NCI-H82 (cell line): ENCODE measurements around the gene TMEM185A.
"Not testable (repeated sequence)": the region's sequence is repeated elsewhere in the genome, so short reads cannot be mapped to it uniquely, and the experiment has no call there.

Experiments
- DNase-seq: peaks from one replicate; lab custom pipeline; 2025; lab: John Stamatoyannopoulos, UW

TMEM185A gene

DNA sequence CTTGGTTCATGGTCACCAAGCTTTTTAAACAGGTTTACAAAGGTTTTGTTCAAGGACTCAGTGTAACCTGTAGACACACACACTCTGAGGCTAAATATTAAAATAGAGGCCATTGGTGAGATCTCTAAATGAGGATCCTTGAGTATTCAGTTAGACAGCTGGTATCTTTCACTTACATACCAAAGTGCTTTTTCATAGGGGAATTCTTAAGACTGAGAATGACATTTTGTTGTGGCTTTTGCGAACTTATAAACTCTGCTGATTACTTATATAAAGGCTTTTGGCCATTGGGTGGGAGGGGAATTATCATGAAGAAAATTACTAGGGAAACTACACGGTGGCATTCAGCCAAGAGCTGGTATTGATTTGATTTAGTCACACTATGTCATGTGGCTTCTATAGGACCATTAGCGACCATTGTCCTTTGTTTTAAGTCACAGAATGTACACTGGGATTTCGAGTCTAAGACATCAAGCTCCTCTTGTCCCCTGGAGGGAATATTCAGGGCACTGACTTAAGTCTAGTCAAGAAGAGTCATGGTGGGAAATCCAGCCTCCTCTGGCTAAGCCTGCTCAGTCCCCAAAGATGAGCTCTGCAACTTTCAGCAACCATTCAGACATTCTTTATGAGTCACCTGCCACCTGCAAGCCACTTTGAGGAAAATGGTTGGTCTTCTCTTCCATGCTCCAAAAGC lies 80.2 kb downstream of the TMEM185A start:
- not testable (repeated sequence) for DNase-seq

DNA sequence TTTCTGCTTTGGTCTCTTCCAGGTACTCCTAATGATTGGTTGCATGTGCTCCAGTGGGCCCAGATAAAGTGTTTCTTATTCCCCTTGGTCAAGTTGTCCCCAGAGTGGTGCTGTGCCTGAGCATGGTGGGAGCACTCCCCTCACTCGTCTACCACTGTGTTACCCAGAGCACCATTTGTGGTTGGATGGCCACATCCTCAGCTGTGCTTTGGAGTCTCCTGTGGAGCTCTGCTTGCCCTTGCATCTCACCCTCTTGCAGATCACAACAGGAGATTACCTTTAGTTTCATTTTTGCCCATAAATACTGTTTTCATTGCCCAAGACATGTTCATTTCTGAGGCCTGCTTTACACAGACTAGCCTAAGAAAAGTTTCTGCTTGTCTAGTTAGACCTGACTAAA lies 81.1 kb downstream of the TMEM185A start:
- DNase-seq: not testable (repeated sequence)

- DNase-seq: not testable (repeated sequence)
These were observed 81.9 kb downstream of the TMEM185A start, which contains the start of gene HSFX3 for GRCh38 chrX:149549701-149550100. HSFX3 (minus strand) TSS chrX:149549924; CDS start chrX:149549852, 72 bp downstream.

DNA sequence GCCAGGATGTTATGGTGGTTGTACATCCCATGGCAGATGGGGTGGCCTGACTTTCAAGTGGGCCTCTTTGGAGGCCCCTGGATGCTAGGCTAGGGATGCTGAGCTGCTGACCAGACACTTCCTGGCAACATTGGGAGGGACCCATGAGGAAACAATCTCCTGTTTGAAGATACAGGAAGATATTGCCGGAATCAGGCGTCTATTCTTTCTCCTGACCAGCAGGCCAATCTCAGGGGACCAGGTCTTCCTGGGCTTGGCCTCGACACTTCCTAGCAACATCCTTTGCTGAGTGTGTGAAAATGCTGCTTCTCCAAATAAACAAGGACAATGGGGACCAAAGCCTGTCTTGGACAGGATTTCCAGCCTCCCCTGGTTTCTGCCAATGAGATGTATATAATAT lies 83.8 kb downstream of the TMEM185A start:
- not testable (repeated sequence) for DNase-seq

DNA sequence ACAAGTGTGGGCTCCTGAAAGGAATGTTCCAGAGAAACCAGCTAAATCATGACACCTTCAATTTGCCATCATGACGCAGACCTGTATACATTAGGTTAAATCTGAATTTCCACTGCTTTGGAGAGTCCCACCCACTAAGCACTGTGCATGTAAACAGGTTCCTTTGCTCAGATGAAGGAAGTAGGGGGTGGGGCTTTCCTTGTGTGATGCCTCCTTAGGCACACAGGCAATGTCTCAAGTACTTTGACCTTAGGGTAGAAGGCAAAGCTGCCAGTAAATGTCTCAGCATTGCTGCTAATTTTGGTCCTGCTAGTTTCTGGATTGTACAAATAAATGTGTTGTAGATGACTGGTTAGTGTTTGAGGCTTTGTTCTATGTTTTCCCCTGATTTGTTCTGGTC lies 84.6 kb downstream of the TMEM185A start:
- not testable (repeated sequence) for DNase-seq
